HCT116 (cell line): ENCODE results near the gene HMGN3. TPM values are rescaled to one million over a fixed set of nuclear protein-coding genes. Genes with fewer than 3 reads are reported as not detected.

Experiments used
- ATAC-seq: fragments of 200-7000 bp; cut with Tn5 transposase; 2 replicates; pipeline ENCODE4 v1.9.1; 2020; ENCODE audit warnings: mild to moderate bottlenecking, moderate library complexity
- BruUV-seq: library from RNA; stranded (reverse); fragments of 400-500 nt; replicated peaks from 2 replicates; lab custom pipeline; 2021; lab: Mats Ljungman, UMichigan
- CTCF ChIA-PET: fragments of 300-600 bp; sonication (Branson Sonifier 250); formaldehyde crosslinking; loops from one replicate; lab custom pipeline; 2021; ENCODE audit warnings: antibody characterized with exemption; lab: Charles Lee
- POLR2A ChIA-PET: fragments of 300-600, 350-600 bp; sonication (Branson Sonifier 250); formaldehyde crosslinking; loops from one replicate; lab custom pipeline; 2021; ENCODE audit warnings: antibody characterized with exemption; lab: Charles Lee
- RAD21 ChIA-PET, 2 experiments: fragments of 300-600 bp; sonication (Branson Sonifier 250); formaldehyde crosslinking; loops; one replicate each; lab custom pipeline; 2023; ENCODE audit warnings: low total read pairs in 2 of 2; ENCODE audit not compliant: uncharacterized antibody in 2 of 2, unreplicated experiment in 2 of 2, low non-redundant PET in 1 of 2; lab: Charles Lee
- DNase-seq: peaks from one replicate; pipeline ENCODE4 v3.0.0-alpha.2; 2010; ENCODE audit warnings: low read depth, low spot score
- H2AFZ ChIP-seq: fragments of 200-600 bp; shearing (Covaris generic), sonication (generic); 2 replicates; pipeline ENCODE4 v1.6.1; 2017; ENCODE audit warnings: low read depth, mixed run types, mixed read lengths, antibody characterized with exemption, low read length; ENCODE audit not compliant: poor library complexity, severe bottlenecking
- H3K27ac ChIP-seq: 2 replicates; pipeline ENCODE4 v1.5.1; 2012; ENCODE audit warnings: low read depth, low read length
- H3K27me3 ChIP-seq: fragments of 200-600 bp; sonication (generic); 2 replicates; pipeline ENCODE4 v1.6.1; 2016; ENCODE audit warnings: mixed run types, low read length, mixed read lengths; ENCODE audit not compliant: insufficient read depth
- H3K36me3 ChIP-seq, 2 experiments: fragments of 200-500 bp in 1 of 2; fragments of 200-600 bp in 1 of 2; sonication (Bioruptor generic) in 1 of 2; sonication (generic) in 1 of 2; 2 replicates each; pipeline versions ENCODE4 v1.5.1 to v1.6.1; 2014 to 2016; ENCODE audit warnings: low read length in 2 of 2, inconsistent platforms in 1 of 2, mixed read lengths in 1 of 2, mixed run types in 1 of 2; ENCODE audit not compliant: insufficient read depth in 2 of 2, control insufficient read depth in 1 of 2
- H3K4me1 ChIP-seq, 2 experiments: fragments of 200-600 bp in 1 of 2; sonication (generic) in 1 of 2; 2 replicates each; pipeline versions ENCODE4 v1.5.1 to v1.6.1; 2012 to 2017; ENCODE audit warnings: low read length in 2 of 2, inconsistent platforms in 1 of 2, mild to moderate bottlenecking in 1 of 2, mixed read lengths in 1 of 2, mixed run types in 1 of 2, moderate library complexity in 1 of 2; ENCODE audit not compliant: insufficient read depth in 2 of 2, control insufficient read depth in 1 of 2
- H3K4me2 ChIP-seq: fragments of 200-600 bp; sonication (generic); 2 replicates; pipeline ENCODE4 v1.6.1; 2017; ENCODE audit warnings: mixed run types, low read length, mixed read lengths
- H3K4me3 ChIP-seq, 2 experiments: fragments of 200-600 bp in 1 of 2; sonication (generic) in 1 of 2; replicated peaks in 1 of 2; 2 replicates each; pipeline ENCODE4 v1.5.1; 2011 to 2016; ENCODE audit warnings: low read length in 2 of 2, control low read depth in 1 of 2, low read depth in 1 of 2, mild to moderate bottlenecking in 1 of 2, mixed read lengths in 1 of 2, mixed run types in 1 of 2
- H3K79me2 ChIP-seq: fragments of 200-600 bp; sonication (generic); 2 replicates; pipeline ENCODE4 v1.6.1; 2017; ENCODE audit warnings: mild to moderate bottlenecking, mixed run types, low read length, moderate library complexity, mixed read lengths; ENCODE audit not compliant: insufficient read depth
- H3K9ac ChIP-seq: fragments of 200-600 bp; sonication (generic); 2 replicates; pipeline ENCODE4 v1.6.1; 2016; ENCODE audit warnings: low read length, mixed read lengths
- H3K9me2 ChIP-seq: fragments of 200-600 bp; sonication (generic), shearing (Covaris generic); 2 replicates; pipeline ENCODE4 v1.6.1; 2017; ENCODE audit warnings: mixed run types, mild to moderate bottlenecking, moderate library complexity; ENCODE audit not compliant: insufficient read depth
- H3K9me3 ChIP-seq, 2 experiments: fragments of 200-500 bp in 1 of 2; fragments of 200-600 bp in 1 of 2; sonication (Bioruptor generic) in 1 of 2; sonication (generic) in 1 of 2; 2 replicates each; pipeline ENCODE4 v1.6.1; 2014 to 2017; ENCODE audit warnings: low read length in 2 of 2, mixed read lengths in 2 of 2, inconsistent platforms in 1 of 2, low read depth in 1 of 2, mild to moderate bottlenecking in 1 of 2, mixed run types in 1 of 2, moderate library complexity in 1 of 2; ENCODE audit not compliant: control insufficient read depth in 1 of 2, insufficient read depth in 1 of 2
- H4K20me1 ChIP-seq: fragments of 200-600 bp; sonication (generic), shearing (Covaris generic); 2 replicates; pipeline ENCODE4 v1.6.1; 2017; ENCODE audit warnings: mixed run types, mild to moderate bottlenecking, moderate library complexity; ENCODE audit not compliant: insufficient read depth
- CBX3 ChIP-seq: IDR thresholded peaks from 2 replicates; pipeline ENCODE4 v1.6.1; 2012; ENCODE audit warnings: low read depth
- CEBPB ChIP-seq: IDR thresholded peaks from 2 replicates; pipeline ENCODE4 v1.6.1; 2012; ENCODE audit warnings: low read depth
- ELF1 ChIP-seq: IDR thresholded peaks from 2 replicates; pipeline ENCODE4 v1.6.1; 2012; ENCODE audit warnings: low read depth, borderline replicate concordance
- EZH2 ChIP-seq: fragments of 200-600 bp; sonication (generic); IDR thresholded peaks from 2 replicates; pipeline ENCODE4 v1.6.1; 2017; ENCODE audit warnings: antibody characterized with exemption, mixed run types
- FOSL1 ChIP-seq: IDR thresholded peaks from 2 replicates; pipeline ENCODE4 v1.6.1; 2012; ENCODE audit warnings: low read depth
- POLR2A ChIP-seq: IDR thresholded peaks from 2 replicates; pipeline ENCODE4 v1.7.0; 2011; ENCODE audit warnings: borderline replicate concordance; ENCODE audit not compliant: insufficient read depth, insufficient read length; ENCODE audit errors: extremely low read depth
- POLR2AphosphoS5 ChIP-seq: IDR thresholded peaks from 2 replicates; pipeline ENCODE4 v1.6.1; 2011; ENCODE audit warnings: mild to moderate bottlenecking, low read depth, low read length, moderate library complexity
- RAD21 ChIP-seq: IDR thresholded peaks from 2 replicates; pipeline ENCODE4 v1.6.1; 2012; ENCODE audit warnings: low read depth, mild to moderate bottlenecking
- SIN3A ChIP-seq: IDR thresholded peaks from 2 replicates; pipeline ENCODE4 v1.6.1; 2012; ENCODE audit warnings: low read depth
- SP1 ChIP-seq: IDR thresholded peaks from 2 replicates; pipeline ENCODE4 v1.6.1; 2012; ENCODE audit warnings: low read depth
- SRF ChIP-seq: IDR thresholded peaks from 2 replicates; pipeline ENCODE4 v1.6.1; 2012; ENCODE audit warnings: low read depth
- TCF7L2 ChIP-seq: IDR thresholded peaks from 2 replicates; pipeline ENCODE4 v1.7.0; 2011; ENCODE audit warnings: borderline replicate concordance, inconsistent platforms; ENCODE audit not compliant: insufficient read depth, insufficient read length; ENCODE audit errors: extremely low read depth
- ZFX ChIP-seq: fragments of 450-650 bp; IDR thresholded peaks from 2 replicates; pipeline ENCODE4 v1.6.1; 2017
- intact Hi-C: fragments of 100-400 bp; cut with micrococcal nuclease; formaldehyde crosslinking; loops from 2 replicates; pipeline ENCODE4 v1.10.0; 2022
- total RNA-seq: library from RNA; stranded (reverse); gene quantifications from one replicate; pipeline ENCODE4 v1.2.1, GENCODE V29; 2021; ENCODE audit not compliant: unreplicated experiment
- TF ChIP-seq, protein P1 (sequence below): IDR thresholded peaks from 2 replicates; pipeline ENCODE4 v1.6.1; 2012
- TF ChIP-seq, protein P2 (sequence below): IDR thresholded peaks from 2 replicates; pipeline ENCODE4 v1.6.1; 2011; ENCODE audit warnings: mild to moderate bottlenecking, low read length, moderate library complexity; ENCODE audit not compliant: insufficient replicate concordance; ENCODE audit errors: extremely low read depth
- TF ChIP-seq, protein P3 (sequence below): IDR thresholded peaks from 2 replicates; pipeline ENCODE4 v1.6.1; 2012; ENCODE audit warnings: low read depth
- TF ChIP-seq, protein P4 (sequence below): IDR thresholded peaks from 2 replicates; pipeline ENCODE4 v1.6.1; 2012
- TF ChIP-seq, protein P5 (sequence below), 3 experiments: fragments of 200-600 bp in 1 of 3; sonication (generic) in 1 of 3; IDR thresholded peaks in 2 of 3; conservative IDR thresholded peaks in 1 of 3; 2 replicates each; pipeline ENCODE4 v1.5.1; 2012 to 2017; ENCODE audit warnings: low read depth in 2 of 3, low read length in 2 of 3, antibody characterized with exemption in 1 of 3, borderline replicate concordance in 1 of 3, control low read depth in 1 of 3, mild to moderate bottlenecking in 1 of 3, mixed read lengths in 1 of 3, mixed run types in 1 of 3, moderate library complexity in 1 of 3; ENCODE audit not compliant: insufficient read depth in 1 of 3

HMGN3 gene
- total RNA-seq, 1 experiment from 2014 or later, result 60.5 TPM

DNA sequence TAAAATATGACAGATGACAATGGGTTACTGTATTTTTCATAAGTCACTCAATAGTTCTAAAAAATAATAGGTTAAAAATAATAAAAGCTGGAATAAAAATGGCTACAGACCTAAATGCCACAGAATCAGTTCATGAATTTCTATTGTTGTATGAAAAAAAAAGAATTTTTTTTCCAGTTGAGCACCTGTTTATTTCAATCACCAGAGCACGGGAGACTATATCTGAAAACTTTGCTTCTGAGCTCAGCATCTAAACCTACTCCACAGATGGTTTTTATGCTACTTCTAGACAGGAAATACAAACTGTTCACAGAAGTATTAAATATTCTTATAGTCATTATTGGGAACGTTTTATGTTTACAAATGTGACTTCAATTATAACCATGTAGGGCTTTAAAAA is 50.4 kb downstream of the HMGN3 start:
- Histone ChIP-seq H3K4me2 (no peak overlapping the region), H3K79me2 (no peaks in the 10 kb centered on the region), H3K36me3 (no peaks in the 10 kb centered on the region), H3K4me1 (no peaks in the 10 kb centered on the region), H3K4me3 (no peak overlapping the region), H3K9ac (no peak overlapping the region), H3K9me2 (no peaks in the 10 kb centered on the region), H3K27me3 (no peaks in the 10 kb centered on the region), H4K20me1 (no peaks in the 10 kb centered on the region), H3K9me3 (no peaks in the 10 kb centered on the region), H2AFZ (no peak overlapping the region), H3K27ac (no peak overlapping the region)
- intact Hi-C loops, result no loop called here
- TF ChIP-seq EZH2 (no peak), RAD21 (no peak), SRF (no peak), TCF7L2 (no peak), ZFX (no peak), SIN3A (no peak), CEBPB (no peak), SP1 (no peak), ELF1 (no peak), FOSL1 (no peak), POLR2AphosphoS5 (no peak), POLR2A (no peak), CBX3 (no peak)
- TF ChIP-seq, protein P1, sequence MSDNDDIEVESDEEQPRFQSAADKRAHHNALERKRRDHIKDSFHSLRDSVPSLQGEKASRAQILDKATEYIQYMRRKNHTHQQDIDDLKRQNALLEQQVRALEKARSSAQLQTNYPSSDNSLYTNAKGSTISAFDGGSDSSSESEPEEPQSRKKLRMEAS, result no peak
- TF ChIP-seq, protein P2, sequence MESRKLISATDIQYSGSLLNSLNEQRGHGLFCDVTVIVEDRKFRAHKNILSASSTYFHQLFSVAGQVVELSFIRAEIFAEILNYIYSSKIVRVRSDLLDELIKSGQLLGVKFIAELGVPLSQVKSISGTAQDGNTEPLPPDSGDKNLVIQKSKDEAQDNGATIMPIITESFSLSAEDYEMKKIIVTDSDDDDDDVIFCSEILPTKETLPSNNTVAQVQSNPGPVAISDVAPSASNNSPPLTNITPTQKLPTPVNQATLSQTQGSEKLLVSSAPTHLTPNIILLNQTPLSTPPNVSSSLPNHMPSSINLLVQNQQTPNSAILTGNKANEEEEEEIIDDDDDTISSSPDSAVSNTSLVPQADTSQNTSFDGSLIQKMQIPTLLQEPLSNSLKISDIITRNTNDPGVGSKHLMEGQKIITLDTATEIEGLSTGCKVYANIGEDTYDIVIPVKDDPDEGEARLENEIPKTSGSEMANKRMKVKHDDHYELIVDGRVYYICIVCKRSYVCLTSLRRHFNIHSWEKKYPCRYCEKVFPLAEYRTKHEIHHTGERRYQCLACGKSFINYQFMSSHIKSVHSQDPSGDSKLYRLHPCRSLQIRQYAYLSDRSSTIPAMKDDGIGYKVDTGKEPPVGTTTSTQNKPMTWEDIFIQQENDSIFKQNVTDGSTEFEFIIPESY, result no peak
- TF ChIP-seq, protein P3, sequence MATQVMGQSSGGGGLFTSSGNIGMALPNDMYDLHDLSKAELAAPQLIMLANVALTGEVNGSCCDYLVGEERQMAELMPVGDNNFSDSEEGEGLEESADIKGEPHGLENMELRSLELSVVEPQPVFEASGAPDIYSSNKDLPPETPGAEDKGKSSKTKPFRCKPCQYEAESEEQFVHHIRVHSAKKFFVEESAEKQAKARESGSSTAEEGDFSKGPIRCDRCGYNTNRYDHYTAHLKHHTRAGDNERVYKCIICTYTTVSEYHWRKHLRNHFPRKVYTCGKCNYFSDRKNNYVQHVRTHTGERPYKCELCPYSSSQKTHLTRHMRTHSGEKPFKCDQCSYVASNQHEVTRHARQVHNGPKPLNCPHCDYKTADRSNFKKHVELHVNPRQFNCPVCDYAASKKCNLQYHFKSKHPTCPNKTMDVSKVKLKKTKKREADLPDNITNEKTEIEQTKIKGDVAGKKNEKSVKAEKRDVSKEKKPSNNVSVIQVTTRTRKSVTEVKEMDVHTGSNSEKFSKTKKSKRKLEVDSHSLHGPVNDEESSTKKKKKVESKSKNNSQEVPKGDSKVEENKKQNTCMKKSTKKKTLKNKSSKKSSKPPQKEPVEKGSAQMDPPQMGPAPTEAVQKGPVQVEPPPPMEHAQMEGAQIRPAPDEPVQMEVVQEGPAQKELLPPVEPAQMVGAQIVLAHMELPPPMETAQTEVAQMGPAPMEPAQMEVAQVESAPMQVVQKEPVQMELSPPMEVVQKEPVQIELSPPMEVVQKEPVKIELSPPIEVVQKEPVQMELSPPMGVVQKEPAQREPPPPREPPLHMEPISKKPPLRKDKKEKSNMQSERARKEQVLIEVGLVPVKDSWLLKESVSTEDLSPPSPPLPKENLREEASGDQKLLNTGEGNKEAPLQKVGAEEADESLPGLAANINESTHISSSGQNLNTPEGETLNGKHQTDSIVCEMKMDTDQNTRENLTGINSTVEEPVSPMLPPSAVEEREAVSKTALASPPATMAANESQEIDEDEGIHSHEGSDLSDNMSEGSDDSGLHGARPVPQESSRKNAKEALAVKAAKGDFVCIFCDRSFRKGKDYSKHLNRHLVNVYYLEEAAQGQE, result no peak
- TF ChIP-seq, protein P4, sequence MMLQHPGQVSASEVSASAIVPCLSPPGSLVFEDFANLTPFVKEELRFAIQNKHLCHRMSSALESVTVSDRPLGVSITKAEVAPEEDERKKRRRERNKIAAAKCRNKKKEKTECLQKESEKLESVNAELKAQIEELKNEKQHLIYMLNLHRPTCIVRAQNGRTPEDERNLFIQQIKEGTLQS, result no peak
- TF ChIP-seq, protein P5, sequence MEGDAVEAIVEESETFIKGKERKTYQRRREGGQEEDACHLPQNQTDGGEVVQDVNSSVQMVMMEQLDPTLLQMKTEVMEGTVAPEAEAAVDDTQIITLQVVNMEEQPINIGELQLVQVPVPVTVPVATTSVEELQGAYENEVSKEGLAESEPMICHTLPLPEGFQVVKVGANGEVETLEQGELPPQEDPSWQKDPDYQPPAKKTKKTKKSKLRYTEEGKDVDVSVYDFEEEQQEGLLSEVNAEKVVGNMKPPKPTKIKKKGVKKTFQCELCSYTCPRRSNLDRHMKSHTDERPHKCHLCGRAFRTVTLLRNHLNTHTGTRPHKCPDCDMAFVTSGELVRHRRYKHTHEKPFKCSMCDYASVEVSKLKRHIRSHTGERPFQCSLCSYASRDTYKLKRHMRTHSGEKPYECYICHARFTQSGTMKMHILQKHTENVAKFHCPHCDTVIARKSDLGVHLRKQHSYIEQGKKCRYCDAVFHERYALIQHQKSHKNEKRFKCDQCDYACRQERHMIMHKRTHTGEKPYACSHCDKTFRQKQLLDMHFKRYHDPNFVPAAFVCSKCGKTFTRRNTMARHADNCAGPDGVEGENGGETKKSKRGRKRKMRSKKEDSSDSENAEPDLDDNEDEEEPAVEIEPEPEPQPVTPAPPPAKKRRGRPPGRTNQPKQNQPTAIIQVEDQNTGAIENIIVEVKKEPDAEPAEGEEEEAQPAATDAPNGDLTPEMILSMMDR (IDR thresholded peaks at IDR 0.05 in 2 of 3, conservative IDR thresholded peaks at IDR 0.05 in 1 of 3; ENCODE audit: borderline replicate concordance in 1 of 3, insufficient read depth in 1 of 3, low read depth in 2 of 3, low read length in 2 of 3), result no peak
- ATAC-seq (no peak), DNase-seq (no peak)
- POLR2A ChIA-PET, result no interaction called here
- CTCF ChIA-PET, result no interaction called here
- no TSS peak for BruUV-seq
- RAD21 ChIA-PET, result no interaction called here
